GM19438 (cell line): Measurements from ENCODE around the gene STK32C.

Source experiments
- ATAC-seq: cut with Tn5 transposase; IDR thresholded peaks from one replicate; pipeline ENCODE4 v1.9.1; 2021; ENCODE audit warnings: low read depth; ENCODE audit not compliant: unreplicated experiment

Gene STK32C

DNA sequence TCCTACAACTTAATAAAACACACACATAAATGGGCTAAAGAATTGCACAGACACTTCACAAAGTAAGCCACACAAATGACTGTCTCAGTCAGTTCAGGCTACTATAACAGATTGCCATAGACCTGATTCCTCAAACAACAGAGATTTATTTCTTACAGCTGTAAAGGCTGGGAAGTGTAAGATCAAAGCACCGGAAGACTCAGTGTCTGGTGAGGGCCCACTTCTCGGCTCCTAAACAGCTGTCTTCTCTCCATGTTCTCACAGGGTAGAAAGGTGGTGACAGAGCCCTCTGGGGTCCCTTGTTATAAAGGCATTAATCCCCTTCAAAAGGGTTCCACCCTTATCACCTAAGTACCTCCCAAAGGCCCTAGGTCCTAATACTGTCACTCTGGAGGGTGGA, 18.3 kb downstream of the STK32C start:
- no peak for ATAC-seq

DNA sequence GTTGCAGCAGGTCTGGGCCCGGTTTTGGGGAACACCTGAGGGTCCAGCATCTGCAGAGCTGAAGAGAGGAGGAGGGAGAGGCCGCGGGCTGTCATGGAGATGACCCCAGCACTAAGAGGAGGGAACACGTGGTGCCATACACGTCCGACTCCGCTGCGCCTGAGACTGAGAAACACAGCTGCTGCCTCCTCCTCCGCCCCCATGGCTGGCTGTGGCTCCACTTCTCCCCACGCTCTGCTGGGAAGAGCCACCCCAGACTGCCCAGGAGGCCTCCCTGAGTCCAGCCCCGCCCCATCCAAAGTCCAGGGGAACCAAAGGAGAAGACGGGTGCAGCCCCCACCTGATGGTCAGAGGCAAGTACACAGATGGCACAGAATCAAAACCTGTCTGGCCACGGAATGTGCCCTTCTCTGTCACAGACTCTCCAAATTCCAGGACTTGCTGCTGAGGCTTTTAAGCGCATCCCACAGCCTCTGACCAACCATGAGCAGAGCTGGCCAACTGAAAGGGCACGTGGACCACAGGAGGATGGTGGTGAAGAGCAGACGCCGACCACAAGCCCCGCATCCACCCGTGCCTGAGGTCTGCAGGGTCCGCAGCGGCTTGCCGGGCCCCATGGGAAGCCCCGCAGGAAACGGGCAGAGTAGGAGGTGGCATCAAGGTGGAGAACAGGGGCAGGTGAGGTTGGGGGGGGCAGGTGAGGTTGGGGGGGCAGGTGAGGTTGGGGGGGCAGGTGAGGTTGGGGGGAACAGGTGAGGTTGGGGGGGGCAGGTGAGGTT, 24.0 kb downstream of the STK32C start:
- no peak for ATAC-seq

DNA sequence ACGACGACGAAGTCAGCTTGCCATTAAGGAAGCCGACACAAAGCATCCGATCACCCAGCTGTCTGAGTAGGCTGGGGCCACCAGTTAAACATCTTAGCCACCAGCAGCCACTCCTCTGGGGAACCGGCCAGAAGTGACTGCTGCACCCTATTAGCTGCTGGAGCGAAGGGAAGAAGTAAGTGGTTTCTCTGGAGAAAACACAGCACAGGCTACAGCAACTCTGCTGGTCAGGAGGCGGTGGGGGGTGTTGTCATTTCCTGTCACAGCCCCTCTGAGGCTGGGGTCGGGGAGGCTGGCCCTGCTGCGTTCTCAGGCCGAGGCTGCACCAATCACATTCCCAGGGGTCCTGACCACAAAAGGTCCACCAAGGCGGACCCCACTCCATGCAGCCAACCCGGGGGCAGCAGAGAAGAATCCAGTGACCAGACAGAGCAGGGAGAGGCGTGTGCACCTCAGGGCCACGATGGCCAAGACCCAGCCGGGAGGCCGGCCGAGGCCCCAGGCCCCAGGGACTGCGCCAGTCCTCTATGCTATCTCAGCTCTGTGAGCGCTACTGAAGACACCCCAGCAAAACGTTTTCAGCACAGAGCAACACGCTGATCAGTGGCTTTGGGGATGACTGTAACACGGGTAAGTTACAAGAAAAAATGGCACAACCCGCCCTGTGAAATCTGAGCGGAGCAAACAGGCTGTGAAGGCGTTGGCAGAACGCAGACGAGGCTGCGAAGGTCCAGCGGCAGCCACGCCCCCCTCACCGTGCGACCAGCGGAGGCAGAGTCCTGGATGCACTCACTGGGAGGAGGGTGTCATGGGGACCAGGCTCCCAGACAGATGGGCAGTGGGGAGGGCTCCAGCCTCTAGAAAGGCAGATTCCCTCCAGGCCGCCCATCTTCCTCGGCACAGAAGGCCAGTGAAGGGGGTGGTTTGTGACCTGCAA, 24.8 kb downstream of the STK32C start:
- ATAC-seq, result no peak

DNA sequence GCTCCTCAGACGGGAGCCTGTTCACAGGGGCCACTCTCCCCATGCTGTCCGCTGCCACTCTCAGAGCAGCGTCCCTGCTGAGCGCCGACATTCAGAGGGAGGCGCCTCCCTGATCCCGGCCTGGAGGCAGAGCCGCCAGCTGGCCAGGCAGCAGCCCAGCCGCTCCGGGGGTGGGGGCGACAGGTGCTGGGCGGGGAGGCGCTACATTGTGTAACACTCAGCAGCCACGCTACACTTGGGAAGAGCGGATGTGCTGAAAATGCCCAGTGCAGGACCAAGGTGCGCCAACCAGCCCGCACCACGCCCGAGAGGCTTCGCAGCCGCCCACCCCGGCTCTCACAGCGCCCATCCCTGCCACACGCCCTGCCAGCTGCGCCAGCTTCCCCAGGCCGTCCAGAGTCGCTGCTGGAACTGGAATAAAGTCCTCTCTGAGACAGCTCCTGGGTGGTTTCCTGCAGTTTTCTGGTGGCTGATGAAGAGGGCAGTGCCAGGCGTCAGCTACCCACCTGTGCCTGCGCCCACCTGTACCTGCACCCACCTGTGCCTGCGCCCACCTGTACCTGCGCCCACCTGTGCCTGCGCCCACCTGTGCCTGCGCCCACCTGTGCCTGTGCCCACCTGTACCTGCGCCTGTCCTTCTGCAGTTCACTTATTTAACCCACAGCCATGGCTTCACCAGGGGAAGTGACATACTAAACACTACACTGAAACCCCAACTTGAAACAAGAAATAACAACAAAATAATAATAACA, 25.7 kb downstream of the STK32C start:
- ATAC-seq, result no peak

DNA sequence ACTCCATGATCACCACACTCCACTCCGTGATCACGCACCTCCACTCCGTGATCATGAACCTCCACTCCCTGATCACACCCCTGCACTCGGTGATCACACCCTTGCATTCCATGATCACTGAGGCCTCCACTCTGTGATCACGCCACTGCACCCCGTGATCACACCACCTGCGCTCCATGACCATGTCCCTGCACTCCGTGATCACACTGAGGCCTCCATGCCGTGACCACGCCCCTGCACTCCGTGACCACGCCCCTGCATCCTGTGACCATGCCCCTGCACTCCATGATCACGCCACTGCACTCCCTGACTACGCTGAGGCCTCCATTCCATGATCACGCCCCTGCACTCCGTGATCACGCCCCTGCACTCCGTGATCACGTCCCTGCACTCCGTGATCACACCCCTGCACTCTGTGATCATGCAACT, 27.1 kb downstream of the STK32C start:
- no peak for ATAC-seq

DNA sequence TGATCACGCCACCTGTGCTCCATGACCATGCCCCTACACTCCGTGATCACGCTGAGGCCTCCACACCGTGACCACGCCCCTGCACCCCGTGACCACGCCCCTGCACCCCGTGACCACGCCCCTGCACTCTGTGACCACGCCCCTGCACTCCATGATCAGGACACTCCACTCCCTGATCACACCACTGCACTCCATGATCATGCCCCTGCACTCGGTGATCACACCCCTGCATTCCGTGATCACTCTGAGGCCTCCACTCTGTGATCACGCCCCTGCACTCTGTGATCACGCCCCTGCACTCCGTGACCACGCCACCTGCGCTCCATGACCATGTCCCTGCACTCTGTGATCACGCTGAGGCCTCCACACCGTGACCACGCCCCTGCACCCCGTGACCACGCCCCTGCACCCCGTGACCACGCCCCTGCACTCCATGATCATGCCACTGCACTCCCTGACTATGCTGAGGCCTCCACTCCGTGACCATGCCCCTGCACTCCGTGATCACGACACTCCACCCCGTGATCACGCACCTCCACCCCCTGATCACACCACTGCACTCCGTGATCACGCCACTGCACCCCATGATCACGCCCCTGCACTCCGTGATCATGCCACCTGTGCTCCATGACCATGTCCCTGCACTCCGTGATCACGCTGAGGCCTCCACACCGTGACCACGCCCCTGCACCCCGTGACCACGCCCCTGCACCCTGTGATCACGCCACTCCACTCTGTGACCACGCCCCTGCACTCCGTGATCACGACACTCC, 27.7 kb downstream of the STK32C start:
- ATAC-seq, result no peak

DNA sequence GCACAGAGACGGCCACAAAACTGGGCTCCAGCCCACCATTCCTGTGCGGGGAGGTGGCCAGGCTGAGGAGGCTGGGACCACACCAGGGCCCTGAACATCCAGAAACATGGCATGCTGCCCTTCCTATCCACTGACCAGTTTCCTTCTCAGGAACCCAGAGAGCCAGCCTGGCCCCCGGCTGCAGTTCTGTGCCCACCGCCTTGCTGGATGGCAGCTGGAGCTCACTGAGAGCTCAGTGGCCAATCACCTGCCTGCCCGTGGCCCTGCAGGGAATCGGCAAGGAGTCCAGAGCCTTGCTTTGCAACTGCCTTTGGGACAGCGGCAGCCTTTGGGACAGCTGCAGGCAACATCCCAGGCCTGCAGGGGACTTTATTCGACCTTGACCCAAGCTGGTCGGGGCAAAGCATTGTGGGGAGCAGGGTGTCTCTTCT, 30.4 kb downstream of the STK32C start:
- no peak for ATAC-seq

DNA sequence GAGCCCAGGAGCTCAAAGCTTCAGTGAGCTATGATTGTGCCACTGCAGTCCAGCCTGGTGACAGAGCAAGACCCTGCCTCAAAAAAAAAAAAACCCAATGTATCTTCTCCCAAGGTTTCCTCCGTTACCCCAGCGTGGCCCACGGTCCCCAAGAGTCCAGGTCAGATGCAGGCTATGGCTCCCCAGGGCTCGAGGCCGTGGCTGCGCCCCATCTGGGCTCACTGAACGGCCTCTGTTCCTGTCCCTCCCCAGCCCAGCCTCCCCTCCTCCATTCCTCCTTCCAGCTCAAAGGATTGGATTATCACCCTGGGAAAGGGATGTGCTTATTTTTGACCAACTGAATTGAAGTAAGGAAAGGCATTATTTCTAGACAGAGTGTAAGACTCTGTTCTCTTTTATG, 31.0 kb downstream of the STK32C start:
- ATAC-seq, result no peak

DNA sequence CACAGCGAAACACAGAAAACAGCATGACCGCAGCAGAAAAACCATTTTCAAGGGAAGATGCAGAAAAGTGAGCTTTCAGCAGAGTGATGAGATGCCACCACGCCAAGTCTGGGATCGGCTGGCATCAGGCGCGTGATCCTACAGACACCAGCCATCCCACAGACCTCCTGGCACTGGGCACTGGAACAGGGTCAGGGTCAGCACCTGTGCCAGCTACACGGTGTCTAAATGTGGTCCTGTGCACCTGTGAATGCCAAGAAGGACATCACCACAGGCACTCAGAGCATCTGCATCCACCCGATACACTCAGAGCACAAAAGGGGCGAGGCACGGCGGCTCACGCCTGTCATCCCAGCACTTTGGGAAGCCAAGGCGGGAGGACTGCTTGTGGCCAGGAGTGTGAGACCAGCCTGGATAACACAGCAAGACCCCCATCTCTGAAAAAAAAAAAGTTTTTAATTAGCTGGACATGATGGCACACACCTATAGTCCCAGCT, 31.5 kb downstream of the STK32C start:
- ATAC-seq, result no peak

DNA sequence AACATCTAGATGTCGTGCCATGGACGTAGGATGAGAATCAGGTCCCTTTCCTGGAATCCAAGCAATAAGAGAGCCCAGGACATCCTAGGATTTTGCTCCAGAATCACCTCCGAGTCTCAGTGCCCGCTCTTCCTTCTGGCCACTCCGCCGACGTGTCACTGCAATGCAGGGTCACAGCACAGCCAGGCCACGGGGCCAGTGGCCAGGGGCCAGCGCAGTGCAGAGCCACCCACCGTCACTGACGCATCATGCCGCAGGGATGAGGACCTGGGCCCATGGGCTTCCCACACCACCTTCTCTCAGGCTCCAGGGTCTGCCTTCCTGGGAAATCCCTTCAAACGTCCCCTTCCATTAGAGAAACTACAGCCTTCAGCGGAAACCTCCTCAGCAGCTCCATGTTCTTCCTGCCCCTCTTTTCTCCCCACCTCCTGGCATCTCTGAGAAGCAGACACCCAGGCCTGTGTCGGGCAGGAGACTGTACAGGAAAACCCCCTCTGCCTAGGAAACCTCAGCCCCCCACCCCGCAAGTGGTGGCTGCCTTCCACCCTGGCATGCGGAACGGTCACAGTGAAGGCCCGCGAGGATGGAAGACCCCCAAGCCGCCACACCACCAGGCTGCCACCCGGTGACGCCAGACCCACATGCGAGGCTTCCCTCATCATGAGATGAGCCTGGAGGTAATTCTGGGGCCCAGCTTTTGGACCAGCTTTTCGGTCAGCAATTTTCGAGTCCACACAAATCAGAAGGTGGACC, 32.1 kb downstream of the STK32C start:
- no peak for ATAC-seq

DNA sequence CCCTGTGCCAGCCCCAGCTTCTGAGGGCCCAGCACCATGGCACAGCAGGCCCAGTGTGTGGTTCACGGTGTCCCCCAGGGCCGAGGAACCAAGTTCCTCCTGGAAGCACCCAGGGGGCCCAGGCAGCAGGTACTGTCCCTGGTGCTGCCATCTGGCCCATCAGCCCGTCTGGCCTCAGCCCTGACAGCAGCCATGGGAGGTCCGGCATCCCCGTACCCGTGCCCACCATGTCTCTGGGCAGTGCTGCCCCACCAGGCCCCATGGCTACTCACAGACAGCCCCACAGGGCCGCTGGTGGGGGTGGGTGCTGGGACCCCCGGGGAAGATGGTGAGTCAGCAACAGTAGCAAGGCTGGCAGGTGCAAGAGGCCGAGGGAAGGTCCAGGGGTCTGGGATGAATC, 32.8 kb downstream of the STK32C start:
- no peak for ATAC-seq

DNA sequence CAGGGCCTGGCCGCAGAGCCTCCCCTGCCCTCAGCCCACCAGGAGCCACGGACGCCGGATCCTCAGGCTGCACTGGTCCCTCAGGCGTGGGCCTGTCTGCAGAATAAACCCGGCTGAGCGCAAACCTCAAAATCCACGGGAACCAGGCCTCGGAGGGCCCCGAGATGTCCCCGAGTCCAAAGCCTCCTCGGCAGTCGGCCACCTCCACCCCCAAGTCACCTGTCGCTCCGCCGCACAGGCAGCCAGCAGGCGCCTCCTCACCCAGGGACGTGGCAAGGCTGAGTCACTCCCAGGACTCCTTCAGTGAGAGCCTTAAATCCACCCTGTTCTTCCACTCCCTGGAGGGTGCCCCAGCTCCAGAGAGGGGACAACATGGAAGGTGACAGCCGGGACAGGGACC, 33.2 kb downstream of the STK32C start:
- no peak for ATAC-seq

DNA sequence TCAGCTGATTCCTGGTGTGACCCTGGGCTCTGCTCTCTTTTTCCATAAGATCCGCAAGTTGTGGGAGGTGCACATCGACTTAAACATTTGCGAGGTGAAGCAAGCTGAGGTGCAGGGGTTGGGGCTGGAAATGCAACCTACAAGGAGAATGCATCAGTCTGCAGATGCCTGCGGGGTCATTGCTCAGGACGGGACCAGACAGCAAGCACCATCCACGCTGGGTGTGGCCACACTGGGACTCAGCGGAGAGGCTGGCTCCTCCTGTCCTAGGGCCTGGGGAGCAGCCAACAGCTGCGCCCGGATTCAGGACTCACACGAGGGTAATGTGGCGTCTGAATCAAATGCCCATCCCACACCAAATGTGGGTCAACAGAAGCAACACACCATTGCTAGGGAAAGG, 33.8 kb downstream of the STK32C start:
- ATAC-seq, result no peak

DNA sequence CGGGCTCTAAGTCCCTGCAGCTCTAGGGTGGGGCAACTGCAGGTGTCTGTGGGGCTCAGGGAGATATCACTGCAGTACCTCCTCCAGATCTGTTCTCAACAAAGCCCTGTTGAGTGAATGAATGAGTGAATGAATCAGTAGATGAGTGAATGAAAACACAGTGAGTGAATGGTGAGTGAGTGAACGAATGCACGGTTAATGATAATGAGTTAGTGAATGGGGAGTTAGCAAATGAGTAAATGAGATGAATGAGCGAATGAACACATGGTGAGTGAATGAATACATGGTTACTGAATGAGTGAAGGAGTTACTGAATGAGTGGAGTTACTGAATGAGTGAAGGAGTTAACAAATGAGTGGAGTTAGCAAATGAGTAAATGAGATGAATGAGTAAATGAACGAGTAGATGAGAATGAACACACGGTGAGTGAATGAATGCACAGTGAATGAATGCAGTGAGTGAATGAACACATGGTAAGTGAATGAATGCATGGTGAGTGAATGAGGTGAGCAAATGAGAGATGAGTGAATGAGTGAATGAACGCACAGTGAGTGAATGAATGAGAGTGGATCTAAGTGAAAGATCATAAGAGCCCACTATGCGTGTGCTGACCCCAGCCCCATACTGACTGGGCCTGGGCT, 34.3 kb downstream of the STK32C start:
- no peak for ATAC-seq

DNA sequence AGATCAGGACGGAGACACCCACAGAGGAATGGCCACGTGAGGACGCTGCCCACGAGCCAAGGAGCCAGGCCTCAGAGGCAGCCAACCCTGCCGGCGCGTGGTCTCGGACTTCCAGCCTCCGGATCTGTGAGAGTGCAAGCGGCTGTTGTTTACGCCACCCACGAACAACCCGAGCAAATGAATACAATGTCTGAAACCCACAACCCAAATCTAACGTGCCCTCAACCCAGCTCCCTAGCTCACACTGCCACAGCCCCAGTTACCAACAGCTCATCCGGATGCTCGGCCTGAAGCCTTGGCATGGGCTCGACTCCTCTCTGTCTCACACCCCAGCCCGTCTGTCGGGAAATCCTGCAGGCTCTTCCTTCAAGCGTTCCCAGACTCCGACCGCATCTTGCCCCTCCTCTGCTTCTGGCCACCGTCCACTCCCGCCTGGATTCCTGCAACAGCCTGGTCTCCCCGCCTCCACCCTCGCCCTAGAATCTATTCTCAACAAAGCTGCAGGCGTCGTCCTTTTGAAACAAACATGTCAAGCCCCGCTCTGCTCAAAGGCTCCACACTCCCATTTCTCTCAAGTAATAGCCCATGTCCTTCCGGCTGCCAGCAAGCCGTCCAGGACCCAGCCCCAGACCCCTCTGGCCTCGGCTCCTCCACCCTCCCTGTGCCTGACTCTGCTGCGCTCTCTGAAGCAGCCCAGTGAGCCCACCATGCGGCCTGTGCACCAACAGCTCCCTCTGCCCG, 35.3 kb downstream of the STK32C start:
- no peak for ATAC-seq

DNA sequence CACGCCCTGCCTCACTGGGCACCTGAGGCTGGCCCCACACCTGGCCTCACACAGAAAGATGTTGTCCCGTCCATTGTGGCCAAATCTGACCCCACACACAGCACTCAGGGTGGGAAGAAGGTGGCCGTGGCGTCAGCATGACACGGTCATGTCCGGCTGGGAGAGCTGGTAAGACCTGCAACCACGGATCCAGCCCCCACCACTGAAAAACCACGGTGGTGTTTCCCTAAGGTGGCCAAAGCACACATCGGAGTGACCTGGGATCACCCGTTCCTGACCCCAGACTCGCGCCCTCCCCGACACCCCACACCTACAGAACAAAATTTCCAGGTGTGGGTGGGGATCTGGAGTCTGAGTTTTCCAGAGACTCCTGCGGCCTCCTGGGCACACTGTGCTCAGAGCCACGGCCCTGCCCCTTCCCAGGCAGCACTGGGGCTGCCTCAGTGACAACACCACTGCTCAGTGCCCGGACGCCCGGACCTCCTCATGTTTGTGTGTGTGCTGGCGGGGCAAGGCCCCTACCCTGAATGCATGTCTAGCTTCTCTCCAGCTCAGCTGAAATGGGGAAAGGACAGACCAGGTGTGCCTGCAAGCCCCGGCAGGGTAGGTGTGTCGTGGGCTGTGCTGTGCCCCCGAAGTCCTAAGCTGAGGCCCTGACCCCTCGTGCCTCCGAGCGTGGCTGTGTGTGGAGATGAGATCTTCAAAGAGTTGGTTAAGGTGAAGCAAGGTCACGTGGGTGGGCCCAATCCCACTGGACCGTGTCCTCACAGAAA, 36.1 kb downstream of the STK32C start:
- ATAC-seq, result no peak

DNA sequence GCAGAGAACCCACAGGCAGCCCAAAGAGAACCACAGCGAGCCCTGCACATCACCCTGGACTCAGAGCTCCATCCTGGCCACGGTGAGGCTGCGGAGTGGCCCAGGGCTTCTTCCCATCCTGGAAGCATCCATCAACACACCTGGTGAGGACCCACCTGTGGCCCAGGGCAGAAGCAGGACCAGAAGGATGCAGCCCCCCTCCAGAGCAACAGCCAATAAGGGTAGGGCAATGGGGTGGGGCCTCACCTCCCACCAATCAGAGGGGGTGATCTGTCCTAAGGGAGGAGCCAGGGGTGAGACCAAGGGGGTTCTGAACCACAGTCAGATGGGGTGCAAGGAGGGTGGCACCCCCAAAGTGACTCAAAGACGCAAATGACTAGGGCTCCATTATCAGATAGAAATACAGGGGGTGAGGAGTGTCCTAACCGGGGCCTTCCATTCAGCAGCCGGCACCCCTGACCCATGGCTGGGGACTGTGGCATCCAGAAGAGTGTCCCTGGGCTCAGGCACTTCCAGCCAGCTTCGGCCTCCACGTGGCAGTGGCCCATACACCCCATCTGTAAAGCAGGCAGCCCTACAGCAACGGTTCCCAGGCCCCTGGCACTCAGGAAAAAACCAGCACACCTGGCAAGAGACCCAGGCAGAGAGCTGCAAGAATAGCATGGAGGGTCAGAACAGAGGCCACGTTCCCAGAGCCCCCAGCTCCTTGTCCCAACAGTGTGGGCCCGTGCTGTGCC, 36.9 kb downstream of the STK32C start:
- no peak for ATAC-seq
